ENCODE data around the gene STXBP6. TPM values are rescaled to one million over a fixed set of nuclear protein-coding genes. Genes with fewer than 3 reads are reported as not detected.

The STXBP6 gene
- total RNA-seq, 1 experiment from 2014 or later, result 12.3 TPM

DNA sequence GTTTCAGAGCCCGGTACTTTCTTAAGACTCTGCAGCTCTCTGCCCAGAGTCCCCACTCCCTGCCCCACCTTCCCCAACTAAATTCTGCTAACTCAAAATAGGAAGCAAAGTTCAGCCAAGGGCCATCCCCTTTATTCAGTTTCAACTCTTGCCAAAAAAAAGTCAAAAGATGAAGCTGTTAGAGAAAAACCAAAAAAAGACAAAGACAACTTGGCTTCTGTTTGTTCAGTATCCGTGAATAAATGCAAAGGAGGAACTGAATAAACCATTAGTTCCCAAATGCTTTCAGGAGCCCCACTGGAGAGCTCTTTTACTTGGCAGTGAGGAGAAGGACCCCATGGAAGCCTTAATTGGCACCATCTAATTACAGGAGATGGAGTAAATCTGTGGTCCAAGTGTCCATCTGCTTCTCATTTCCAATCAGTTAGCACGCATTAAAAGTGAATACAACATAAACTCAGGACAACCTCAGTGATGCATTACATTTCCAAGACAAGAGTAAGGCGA lies 260.5 kb downstream of the STXBP6 start:
- H3K9me2 ChIP-seq (ENCODE audit: insufficient read depth), result no peaks in the 10 kb centered on the region
- no peaks in the 10 kb centered on the region for H3K4me1 ChIP-seq (replicated peaks; ENCODE audit: insufficient read depth)
- ChIA-PET POLR2A (ENCODE audit: unreplicated experiment) (no interaction called here), CTCF (no interaction called here)
- BruUV-seq (replicated peaks), result no TSS peak
- no peaks in the 10 kb centered on the region for H3K79me2 ChIP-seq (ENCODE audit: low read depth)
- H3K27me3 ChIP-seq (ENCODE audit: insufficient read depth, low read depth), result no peaks in the 10 kb centered on the region
- H3K4me3 ChIP-seq, result no peak overlapping the region
- H3K36me3 ChIP-seq (ENCODE audit: low read depth), result no peaks in the 10 kb centered on the region
- no peak overlapping the region for H3K4me2 ChIP-seq
- H3K9me3 ChIP-seq (ENCODE audit: insufficient read depth, low read depth), result no peaks in the 10 kb centered on the region
- no peaks in the 10 kb centered on the region for H4K20me1 ChIP-seq (ENCODE audit: insufficient read depth)
- no peak overlapping the region for H2AFZ ChIP-seq
- H3F3A ChIP-seq (ENCODE audit: insufficient read depth, low read depth), result no peaks in the 10 kb centered on the region
- no peak overlapping the region for H3K27ac ChIP-seq
- no peak for DNase-seq
- intact Hi-C loops (cut with micrococcal nuclease; ENCODE audit: unreplicated experiment), result no loop called here
- TF ChIP-seq, protein P1, sequence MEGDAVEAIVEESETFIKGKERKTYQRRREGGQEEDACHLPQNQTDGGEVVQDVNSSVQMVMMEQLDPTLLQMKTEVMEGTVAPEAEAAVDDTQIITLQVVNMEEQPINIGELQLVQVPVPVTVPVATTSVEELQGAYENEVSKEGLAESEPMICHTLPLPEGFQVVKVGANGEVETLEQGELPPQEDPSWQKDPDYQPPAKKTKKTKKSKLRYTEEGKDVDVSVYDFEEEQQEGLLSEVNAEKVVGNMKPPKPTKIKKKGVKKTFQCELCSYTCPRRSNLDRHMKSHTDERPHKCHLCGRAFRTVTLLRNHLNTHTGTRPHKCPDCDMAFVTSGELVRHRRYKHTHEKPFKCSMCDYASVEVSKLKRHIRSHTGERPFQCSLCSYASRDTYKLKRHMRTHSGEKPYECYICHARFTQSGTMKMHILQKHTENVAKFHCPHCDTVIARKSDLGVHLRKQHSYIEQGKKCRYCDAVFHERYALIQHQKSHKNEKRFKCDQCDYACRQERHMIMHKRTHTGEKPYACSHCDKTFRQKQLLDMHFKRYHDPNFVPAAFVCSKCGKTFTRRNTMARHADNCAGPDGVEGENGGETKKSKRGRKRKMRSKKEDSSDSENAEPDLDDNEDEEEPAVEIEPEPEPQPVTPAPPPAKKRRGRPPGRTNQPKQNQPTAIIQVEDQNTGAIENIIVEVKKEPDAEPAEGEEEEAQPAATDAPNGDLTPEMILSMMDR (conservative IDR thresholded peaks at IDR 0.05), result no peak
- TF ChIP-seq EZH2 (IDR thresholded peaks at IDR 0.05; ENCODE audit: low read depth), result no peak

DNA sequence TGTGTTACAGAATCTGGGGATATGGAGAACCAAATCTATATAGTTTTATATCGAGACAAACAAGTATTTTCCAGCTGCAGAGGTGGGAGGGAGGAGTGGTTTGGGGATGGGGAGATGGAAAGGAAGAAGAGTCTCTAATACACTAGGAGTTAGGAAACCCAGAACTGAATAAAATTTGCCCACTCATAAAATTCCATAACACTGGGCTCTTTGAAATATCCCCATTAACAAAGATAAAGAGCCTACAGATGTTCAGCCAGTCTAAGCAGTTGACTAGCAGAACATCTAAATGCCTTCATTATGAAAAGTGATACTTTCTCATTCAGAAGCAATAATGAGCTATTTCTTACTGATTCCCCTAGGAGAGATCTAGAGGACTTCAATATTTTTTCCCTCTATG lies 264.2 kb downstream of the STXBP6 start:
- H3K9me2 ChIP-seq (ENCODE audit: insufficient read depth), result no peaks in the 10 kb centered on the region

DNA sequence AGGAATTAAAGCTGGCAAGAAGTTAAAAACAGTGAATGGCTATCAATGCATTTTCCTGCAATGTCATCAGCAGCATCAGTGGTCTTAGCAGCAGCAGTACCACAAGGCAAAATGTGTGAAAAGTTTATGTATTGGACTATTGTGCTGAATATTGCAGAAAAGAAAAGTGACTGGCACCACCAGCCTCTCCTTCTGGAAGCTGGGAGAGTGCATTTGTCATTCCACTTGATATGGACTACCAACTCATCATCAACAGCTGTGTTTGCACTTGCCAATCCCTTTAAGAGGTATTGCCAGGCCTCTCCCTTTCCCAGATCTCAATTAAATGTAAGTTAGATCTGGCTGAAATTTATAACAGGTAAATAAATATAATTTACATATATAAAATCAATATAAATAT lies 265.0 kb downstream of the STXBP6 start:
- Histone ChIP-seq H3K4me2 (no peak overlapping the region), H2AFZ (no peak overlapping the region), H3K9me2 (ENCODE audit: insufficient read depth) (no peaks in the 10 kb centered on the region), H3K79me2 (ENCODE audit: low read depth) (no peaks in the 10 kb centered on the region), H3K27me3 (ENCODE audit: insufficient read depth, low read depth) (no peaks in the 10 kb centered on the region), H3F3A (ENCODE audit: insufficient read depth, low read depth) (no peaks in the 10 kb centered on the region), H3K4me3 (no peak overlapping the region), H3K4me1 (replicated peaks; ENCODE audit: insufficient read depth) (no peaks in the 10 kb centered on the region), H4K20me1 (ENCODE audit: insufficient read depth) (no peaks in the 10 kb centered on the region), H3K36me3 (ENCODE audit: low read depth) (no peaks in the 10 kb centered on the region), H3K9me3 (ENCODE audit: insufficient read depth, low read depth) (no peaks in the 10 kb centered on the region), H3K27ac (no peak overlapping the region)
- no peak for DNase-seq
- ChIA-PET POLR2A (ENCODE audit: unreplicated experiment) (no interaction called here), CTCF (no interaction called here)
- BruUV-seq (replicated peaks), result no TSS peak
- intact Hi-C loops (cut with micrococcal nuclease; ENCODE audit: unreplicated experiment), result no loop called here
- TF ChIP-seq EZH2 (IDR thresholded peaks at IDR 0.05; ENCODE audit: low read depth), result no peak
- TF ChIP-seq, protein P1 (conservative IDR thresholded peaks at IDR 0.05), result no peak

More for the DNA sequence above, 264.2 kb downstream of the STXBP6 start:
- H3K9me3 ChIP-seq (ENCODE audit: insufficient read depth, low read depth), result no peaks in the 10 kb centered on the region
- no peak overlapping the region for H3K4me3 ChIP-seq
- POLR2A ChIA-PET (ENCODE audit: unreplicated experiment), result no interaction called here
- H3K27me3 ChIP-seq (ENCODE audit: insufficient read depth, low read depth), result no peaks in the 10 kb centered on the region
- no peak for TF ChIP-seq EZH2 (IDR thresholded peaks at IDR 0.05; ENCODE audit: low read depth)
- TF ChIP-seq, protein P1 (conservative IDR thresholded peaks at IDR 0.05), result no peak
- no peaks in the 10 kb centered on the region for H3K4me1 ChIP-seq (replicated peaks; ENCODE audit: insufficient read depth)
- no peak overlapping the region for H2AFZ ChIP-seq
- H4K20me1 ChIP-seq (ENCODE audit: insufficient read depth), result no peaks in the 10 kb centered on the region
- CTCF ChIA-PET, result no interaction called here
- no peaks in the 10 kb centered on the region for H3K79me2 ChIP-seq (ENCODE audit: low read depth)
- intact Hi-C loops (cut with micrococcal nuclease; ENCODE audit: unreplicated experiment), result no loop called here
- BruUV-seq (replicated peaks), result no TSS peak
- no peak overlapping the region for H3K4me2 ChIP-seq
- H3F3A ChIP-seq (ENCODE audit: insufficient read depth, low read depth), result no peaks in the 10 kb centered on the region
- H3K36me3 ChIP-seq (ENCODE audit: low read depth), result no peaks in the 10 kb centered on the region
- no peak for DNase-seq
- no peak overlapping the region for H3K27ac ChIP-seq

Measured in PC-9 (cell line).